Lung (tissue), 12 donors: ENCODE measurements around the gene PRDX2. TPM values are rescaled to one million over a fixed set of nuclear protein-coding genes. Genes with fewer than 3 reads are reported as not detected.

Experiments used
- ATAC-seq: fragments of 200-7000 bp; cut with Tn5 transposase; one replicate; pipeline ENCODE4 v1.9.1; 2020; ENCODE audit warnings: moderate number of reproducible peaks; ENCODE audit not compliant: insufficient read depth, low FRiP score
- DNase-seq, 3 donors: peaks; one replicate each; pipeline ENCODE4 v3.0.0-alpha.2; 2013 to 2017
- H3K27ac ChIP-seq, 2 donors: one replicate each; pipeline ENCODE4 v1.5.1; 2013; ENCODE audit warnings: mild to moderate bottlenecking in 2 of 2, moderate library complexity in 2 of 2, control low read depth in 1 of 2, inconsistent platforms in 1 of 2, low read depth in 1 of 2, low read length in 1 of 2
- H3K27me3 ChIP-seq, 3 donors: one replicate each; pipeline ENCODE4 v1.5.1; 2013; ENCODE audit warnings: low read length in 2 of 3; ENCODE audit not compliant: control insufficient read depth in 3 of 3, insufficient read depth in 3 of 3
- H3K36me3 ChIP-seq, 4 donors: one replicate each; pipeline ENCODE4 v1.5.1; 2013; ENCODE audit warnings: low read length in 4 of 4, mild to moderate bottlenecking in 1 of 4, moderate library complexity in 1 of 4; ENCODE audit not compliant: control insufficient read depth in 4 of 4, insufficient read depth in 4 of 4
- H3K4me1 ChIP-seq, 5 donors: one replicate each; pipeline ENCODE4 v1.5.1; 2013; ENCODE audit warnings: low read length in 5 of 5, mild to moderate bottlenecking in 2 of 5, moderate library complexity in 1 of 5; ENCODE audit not compliant: control insufficient read depth in 5 of 5, insufficient read depth in 5 of 5
- H3K4me3 ChIP-seq: one replicate; pipeline ENCODE4 v1.5.1; 2013; ENCODE audit warnings: mild to moderate bottlenecking, control low read depth, moderate library complexity
- H3K9ac ChIP-seq, 2 donors: one replicate each; pipeline ENCODE4 v1.5.1; 2013; ENCODE audit warnings: low read length in 2 of 2, control low read depth in 1 of 2; ENCODE audit not compliant: insufficient read depth in 1 of 2
- H3K9me3 ChIP-seq, 4 donors: one replicate each; pipeline ENCODE4 v1.5.1; 2013; ENCODE audit warnings: low read length in 3 of 4, mild to moderate bottlenecking in 1 of 4, moderate library complexity in 1 of 4; ENCODE audit not compliant: control insufficient read depth in 4 of 4, insufficient read depth in 3 of 4
- CTCF ChIP-seq: IDR thresholded peaks from 2 replicates; pipeline ENCODE4 v1.5.1; 2012; ENCODE audit warnings: mild to moderate bottlenecking; ENCODE audit errors: control extremely low read depth, extremely low read depth
- WGBS, 2 donors: extraction: QIAGEN DNeasy Blood & Tissue Kit; methylation state at CpG; one replicate each; pipeline ENCODE4 v1.1.7; 2013; 5-methylcytosine and 5-hydroxymethylcytosine counted together
- polyA plus RNA-seq, 2 donors: library from polyadenylated mRNA; stranded (reverse); fragments of 200-250 nt; gene quantifications; one replicate each; pipeline ENCODE4 v1.2.1, GENCODE V29; 2013
- total RNA-seq, 2 donors: library from RNA; depleted of rRNA in 1 of 2; stranded (reverse); fragments of >200 nt in 1 of 2; gene quantifications; one replicate each; pipeline ENCODE4 v1.2.1, GENCODE V29; 2014 to 2021
- donor health status: control.
- donor health status: control.
- donor health status: Bipolar disorder and iron deficiency.
- donor health status: healthy.
- donor health status: DM: yes; HTN: yes; CAD: no.

Gene PRDX2
- total and polyA plus RNA-seq, 4 donors = 132 to 196 (median 173) TPM

- peak; percentile 94 for TF ChIP-seq CTCF
- 57 to 82% methylated on average over 30 of the region's 30 CpGs for WGBS, 2 donors
These were observed 35.5 kb downstream of the PRDX2 start for GRCh38 chr19:12766051-12766521.

GRCh38 chr19:12764698-12765097 lies 36.9 kb downstream of the PRDX2 start:
- Histone ChIP-seq H3K4me3 (no peak overlapping the region), H3K36me3 (peaks cover 0 to 43% (median 8%) of the 10 kb centered on the region in 4 donors), H3K4me1 (no peaks in the 10 kb centered on the region), H3K9ac (no peak overlapping the region), H3K27me3 (no peaks in the 10 kb centered on the region), H3K9me3 (no peaks in the 10 kb centered on the region), H3K27ac (no peak overlapping the region)
- DNase-seq = no peak
- TF ChIP-seq CTCF = no peak
- WGBS, 2 donors = 97% methylated on average over 16 of the region's 16 CpGs
- ATAC-seq = no peak

More at GRCh38 chr19:12766051-12766521, 35.5 kb downstream of the PRDX2 start:
- Histone ChIP-seq H3K9me3 (no peaks in the 10 kb centered on the region), H3K4me1 (peaks cover 0 to 3% (median 0%) of the 10 kb centered on the region in 5 donors), H3K27ac (peak overlapping the region in 1 of 2 donors; percentile 6), H3K9ac (no peak overlapping the region), H3K4me3 (no peak overlapping the region), H3K27me3 (no peaks in the 10 kb centered on the region), H3K36me3 (peaks cover 0 to 53% (median 8%) of the 10 kb centered on the region in 4 donors)
- DNase-seq (peak; percentile 67 to 89 (median 69)), ATAC-seq (peak; percentile 84)

- no peaks in the 10 kb centered on the region for H3K9me3 ChIP-seq
- H3K4me1 ChIP-seq = no peaks in the 10 kb centered on the region
- H3K36me3 ChIP-seq = peaks cover 0 to 43% (median 8%) of the 10 kb centered on the region in 4 donors
- no peaks in the 10 kb centered on the region for H3K27me3 ChIP-seq
- peak overlapping the region in 1 of 2 donors; percentile 26 for H3K27ac ChIP-seq
- no peak overlapping the region for H3K9ac ChIP-seq
- 94 to 96% methylated on average over 11 of the region's 11 CpGs for WGBS, 2 donors
- ATAC-seq (no peak), DNase-seq (no peak)
- no peak for TF ChIP-seq CTCF
- H3K4me3 ChIP-seq = no peak overlapping the region
These were observed 38.5 kb downstream of the PRDX2 start for GRCh38 chr19:12763100-12763499.

GRCh38 chr19:12759686-12760085 lies 41.9 kb downstream of the PRDX2 start:
- no peak for DNase-seq
- no peak for ATAC-seq
- 94 to 95% methylated on average over 6 of the region's 6 CpGs for WGBS, 2 donors

More at GRCh38 chr19:12759686-12760085, 41.9 kb downstream of the PRDX2 start:
- no peak for TF ChIP-seq CTCF
- peaks cover 0 to 7% (median 0%) of the 10 kb centered on the region in 5 donors for H3K4me1 ChIP-seq
- H3K36me3 ChIP-seq = peaks cover 0 to 16% (median 8%) of the 10 kb centered on the region in 4 donors
- H3K9me3 ChIP-seq = no peaks in the 10 kb centered on the region
- no peak overlapping the region for H3K9ac ChIP-seq
- no peaks in the 10 kb centered on the region for H3K27me3 ChIP-seq
- H3K27ac ChIP-seq = no peak overlapping the region
- H3K4me3 ChIP-seq = no peak overlapping the region
